ENCODE data around the gene PDGFRA.
"Not testable (repeated sequence)": the region's sequence is repeated elsewhere in the genome, so short reads cannot be mapped to it uniquely, and the experiment has no call there.

The PDGFRA gene

DNA sequence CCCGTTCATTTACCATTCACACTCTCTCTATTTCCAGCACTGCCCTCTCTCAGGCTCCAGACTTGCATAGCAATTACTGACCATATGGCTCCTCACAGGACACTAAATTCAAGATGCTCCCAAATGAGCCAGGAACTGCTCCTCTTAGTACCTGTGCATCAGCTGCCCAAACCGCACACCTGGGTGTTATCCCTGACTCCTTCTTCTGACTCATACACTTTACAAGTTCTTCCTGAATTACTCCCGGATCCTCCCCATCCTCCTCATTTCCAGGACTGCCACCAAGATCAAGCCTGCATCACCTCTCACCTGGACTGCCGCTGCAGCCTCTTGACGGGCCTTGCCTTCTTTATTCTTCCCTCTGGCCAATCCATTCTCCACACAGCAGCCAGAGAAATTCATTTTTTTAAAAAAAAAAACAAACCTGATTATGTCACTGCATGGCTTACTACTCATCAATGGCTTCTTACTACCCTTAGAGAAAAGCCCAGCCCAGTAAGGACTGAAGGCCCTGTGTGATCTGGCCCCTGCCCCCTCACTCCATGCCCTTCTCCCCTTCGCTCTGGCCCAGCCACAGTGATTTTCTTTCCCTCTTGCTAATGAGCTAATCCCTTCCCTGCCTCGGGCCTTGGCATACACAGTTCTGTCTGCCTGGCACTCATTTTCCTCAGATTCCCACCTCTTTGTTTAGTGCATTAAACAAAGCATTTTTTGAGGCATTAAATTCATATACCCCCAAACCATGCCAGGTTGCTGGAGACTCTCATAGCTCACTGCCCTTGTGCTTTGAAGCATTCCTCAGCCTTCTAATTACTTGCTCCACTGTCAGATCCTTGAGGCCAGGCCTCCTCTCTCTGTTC, 92.0 kb downstream of the PDGFRA start:
- no peak for DNase-seq

DNA sequence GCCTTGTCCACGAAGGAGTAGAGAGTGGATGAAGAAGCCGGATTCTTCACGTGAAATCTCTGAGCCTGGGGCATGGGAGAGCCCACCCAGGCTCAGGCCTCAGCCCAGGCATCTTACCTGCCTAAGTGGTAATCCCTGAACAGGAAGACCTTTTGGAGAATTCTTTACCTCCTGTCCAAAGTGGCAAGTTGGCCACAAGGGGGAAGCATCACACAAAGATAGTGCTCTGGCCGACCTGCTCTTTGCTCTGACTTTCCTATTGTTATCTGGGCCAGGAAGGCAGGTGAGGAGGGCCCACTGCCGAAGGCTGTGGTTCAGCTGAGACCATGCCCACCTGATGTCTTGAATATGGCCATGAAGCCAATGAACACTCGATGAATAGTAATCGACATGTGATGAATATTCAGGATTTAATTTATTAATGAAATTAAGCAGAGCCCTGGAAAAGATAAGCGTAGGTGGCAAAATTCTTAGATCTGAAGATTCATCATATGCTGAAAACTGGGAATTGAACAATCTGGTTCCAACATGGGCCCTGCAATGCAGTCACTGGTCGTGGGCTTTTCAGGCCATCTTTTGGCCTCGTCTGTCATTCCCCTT, 93.8 kb downstream of the PDGFRA start:
- peak; percentile 84 to 92 for DNase-seq

DNA sequence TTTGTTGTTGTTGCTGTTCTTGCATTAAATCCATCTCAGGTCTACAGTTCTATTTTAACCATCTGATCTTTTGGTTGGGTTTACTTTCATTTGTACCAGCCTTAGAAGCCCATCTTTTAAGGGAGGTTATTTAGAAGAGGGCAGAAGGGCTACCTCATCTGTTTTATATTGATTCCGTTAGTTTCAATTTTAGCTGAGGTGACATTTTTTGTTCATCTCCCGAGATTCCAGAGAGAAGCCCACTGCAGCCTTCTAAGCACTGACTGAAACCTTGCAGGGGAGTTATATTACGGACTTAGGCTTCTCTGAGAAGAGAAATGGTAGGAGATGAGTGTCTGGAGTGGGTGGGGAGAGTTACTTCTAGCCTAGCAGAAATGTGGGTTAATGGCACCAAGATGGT, 101.8 kb downstream of the PDGFRA start:
- DNase-seq = no peak

DNA sequence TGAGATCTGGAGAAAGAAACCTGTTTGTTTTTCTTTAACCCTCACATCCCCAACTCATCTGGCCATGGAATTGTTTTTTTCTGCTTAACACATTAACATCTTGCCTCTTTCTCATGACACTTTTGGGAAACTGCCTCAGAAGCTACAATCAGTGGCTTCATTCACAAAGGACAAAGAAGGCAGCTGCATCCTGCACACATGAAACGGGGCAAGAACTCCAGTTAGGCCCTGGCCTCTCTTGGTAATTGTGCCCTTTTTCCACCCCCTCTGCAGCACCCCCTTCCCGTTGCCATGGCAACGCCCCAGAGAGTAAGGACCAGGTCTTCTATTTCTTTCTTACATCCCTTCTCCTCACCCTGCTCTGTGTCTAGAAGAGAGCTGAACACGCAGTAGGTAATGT, 103.4 kb downstream of the PDGFRA start:
- no peak for DNase-seq

DNA sequence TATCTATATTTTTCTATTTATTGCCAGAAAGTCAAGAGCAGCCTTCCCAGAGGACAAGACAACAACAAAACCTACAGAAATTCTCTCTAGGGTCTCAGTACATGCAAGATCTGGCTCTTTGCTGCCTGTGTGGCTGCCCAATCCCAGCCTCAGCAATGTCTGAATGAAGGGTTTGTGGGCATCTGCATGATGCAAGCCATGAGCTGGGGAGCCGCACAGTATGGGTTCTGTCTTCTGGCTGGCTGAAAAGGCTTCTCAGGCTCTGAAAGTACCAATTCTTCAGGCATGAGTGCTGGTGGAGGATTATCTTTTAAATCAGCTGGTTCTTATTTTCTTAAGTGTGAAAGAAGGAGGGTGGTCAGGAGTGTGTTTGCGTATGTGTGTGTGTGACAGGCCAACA, 104.6 kb downstream of the PDGFRA start:
- no peak for DNase-seq

DNA sequence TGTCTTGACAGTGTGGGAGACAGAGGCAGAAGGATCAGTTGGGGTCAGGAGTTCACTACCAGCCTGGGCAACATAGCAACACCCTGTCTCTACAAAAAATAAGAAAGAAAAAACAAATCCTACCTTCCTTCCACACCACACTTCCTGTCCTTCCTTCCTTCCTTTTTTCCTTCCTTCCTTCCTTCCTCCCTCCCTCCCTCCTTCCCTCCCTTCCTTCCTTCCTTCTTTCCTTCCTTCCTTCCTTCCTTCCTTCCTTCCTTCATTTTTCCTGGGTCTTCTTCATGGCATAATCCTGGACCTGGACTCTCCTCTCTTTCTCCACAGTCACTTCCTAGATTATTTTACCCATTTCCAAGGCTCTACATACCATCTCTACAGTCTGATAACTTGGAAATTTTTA, 105.7 kb downstream of the PDGFRA start:
- not testable (repeated sequence) for DNase-seq

DNA sequence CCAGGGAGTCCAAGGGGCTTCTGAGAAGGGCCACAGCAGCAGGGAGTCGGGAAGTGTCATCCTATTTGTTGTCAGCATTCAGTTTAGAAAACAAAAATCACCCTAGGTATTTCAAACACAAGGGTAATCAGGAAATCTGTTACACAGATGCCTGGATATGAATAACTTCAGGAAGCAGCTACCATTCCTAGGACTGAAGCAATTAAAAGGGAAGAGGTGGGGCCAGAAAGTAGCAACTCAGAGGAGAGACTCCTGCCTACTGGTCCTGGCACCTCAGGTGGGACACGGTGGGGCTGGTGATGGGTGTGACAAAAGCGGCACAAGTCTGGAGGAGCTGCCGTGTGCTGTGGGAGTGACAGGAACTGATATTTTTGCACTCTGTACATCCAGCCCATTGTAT, 107.9 kb downstream of the PDGFRA start:
- DNase-seq = no peak

DNA sequence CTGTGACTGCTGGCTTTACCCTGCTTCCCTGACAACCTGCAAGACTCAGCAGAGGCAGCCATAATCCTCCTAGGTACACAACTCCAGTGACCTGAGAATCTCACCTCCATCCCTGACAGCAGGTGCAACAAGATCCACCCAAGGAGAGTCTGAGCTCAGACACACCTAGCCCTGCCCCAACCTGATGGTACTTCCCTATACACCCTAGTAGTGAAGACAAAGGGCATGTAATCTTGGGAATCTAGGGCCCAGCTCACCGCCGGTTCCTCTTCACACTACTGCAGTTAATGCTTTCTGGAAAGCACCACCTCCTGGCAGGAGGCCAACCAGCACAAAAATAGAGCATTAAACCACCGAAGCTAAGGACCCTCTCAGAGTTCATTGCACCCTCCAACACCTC, 113.0 kb downstream of the PDGFRA start:
- DNase-seq = not testable (repeated sequence)
